NCI-H128 (cell line): ENCODE results near the gene NELL2.

Source experiments
- DNase-seq: peaks from one replicate; lab custom pipeline; 2025; ENCODE audit not compliant: unreplicated experiment; lab: John Stamatoyannopoulos, UW

Gene NELL2

DNA sequence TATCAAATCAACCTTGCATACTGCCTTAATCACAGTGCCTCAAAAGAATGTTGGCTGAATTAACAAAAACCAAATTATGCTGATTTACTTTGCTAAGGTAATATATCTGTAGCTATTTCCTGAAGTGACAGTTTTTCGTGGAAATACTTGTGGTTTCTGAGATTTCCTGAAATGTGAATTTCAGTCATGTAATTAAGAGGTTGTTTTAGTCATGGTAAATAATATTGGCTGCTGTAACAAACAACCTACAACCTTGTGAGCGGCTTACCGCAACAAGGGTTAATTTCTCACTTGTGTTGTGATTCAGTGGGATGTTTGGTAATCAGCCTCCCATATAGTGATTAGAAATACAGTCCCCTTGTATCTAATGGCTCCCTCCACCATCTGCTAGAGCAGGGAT is 387.9 kb downstream of the NELL2 start:
- no peak for DNase-seq

GRCh38 chr12:44484862-44485261 is 391.3 kb downstream of the NELL2 start:
- DNase-seq, result no peak

- DNase-seq, result no peak
Measured at GRCh38 chr12:44477331-44477980, 398.7 kb downstream of the NELL2 start.

DNA sequence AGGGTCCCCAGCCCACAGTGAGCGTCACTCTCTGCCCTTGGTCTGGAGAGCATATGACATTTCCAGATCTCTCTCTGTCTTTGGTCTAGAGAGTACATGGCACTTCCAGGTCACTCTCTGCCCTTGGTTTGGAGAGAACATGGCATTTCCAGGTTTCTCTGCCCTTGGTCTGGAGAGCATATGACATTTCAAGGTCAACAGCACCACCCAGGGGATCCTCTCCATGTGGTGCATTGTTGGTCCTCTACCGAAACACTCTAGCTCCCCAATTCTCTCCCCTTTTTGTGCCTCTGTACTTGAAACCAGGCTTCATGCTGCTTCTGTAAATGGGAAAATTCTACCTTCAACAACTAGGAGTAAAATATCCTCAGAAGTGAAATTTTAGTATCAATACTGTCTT is 399.4 kb downstream of the NELL2 start:
- no peak for DNase-seq

DNA sequence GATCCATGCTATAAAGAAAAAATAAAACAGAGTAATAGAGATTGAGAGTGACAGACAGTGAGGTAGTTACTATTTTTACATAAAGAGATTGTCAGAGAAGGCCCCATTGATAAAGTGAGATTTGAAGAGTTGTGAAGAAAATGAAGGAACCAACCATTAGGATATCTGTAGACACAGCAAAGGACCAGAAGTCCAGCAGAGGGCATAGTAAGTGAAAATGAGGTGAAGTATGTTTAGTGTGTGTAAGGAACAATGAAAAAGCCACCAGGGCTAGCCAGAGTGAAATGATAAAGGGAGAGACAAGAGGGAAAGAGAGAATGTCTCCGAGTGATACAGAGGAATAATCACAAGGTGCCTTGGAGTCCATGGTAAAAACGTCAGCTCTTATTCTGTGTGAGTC is 411.0 kb downstream of the NELL2 start:
- no peak for DNase-seq

- DNase-seq, result no peak
Measured at GRCh38 chr12:44464180-44464579, 411.9 kb downstream of the NELL2 start.

DNA sequence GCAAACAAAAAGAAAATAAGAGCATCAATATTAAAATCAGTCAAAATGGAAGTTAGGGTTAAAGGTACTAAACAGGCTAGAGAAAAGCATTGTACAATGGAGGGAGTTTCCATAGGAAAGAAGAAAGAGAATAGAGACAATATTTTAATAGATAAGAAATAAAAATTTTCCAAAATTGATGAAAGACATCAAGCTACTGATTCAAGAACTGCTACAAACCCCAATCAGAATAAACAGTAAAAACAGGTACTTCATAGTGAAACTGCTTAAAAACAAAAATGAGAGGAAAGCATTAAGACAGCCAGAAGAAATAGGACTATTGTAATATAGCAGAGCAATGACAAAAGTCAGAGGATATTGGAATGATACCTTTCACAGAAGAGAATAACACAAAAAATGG is 413.4 kb downstream of the NELL2 start:
- DNase-seq, result no peak

- DNase-seq, result no peak
Measured at GRCh38 chr12:44460261-44460660, 415.9 kb downstream of the NELL2 start.

DNA sequence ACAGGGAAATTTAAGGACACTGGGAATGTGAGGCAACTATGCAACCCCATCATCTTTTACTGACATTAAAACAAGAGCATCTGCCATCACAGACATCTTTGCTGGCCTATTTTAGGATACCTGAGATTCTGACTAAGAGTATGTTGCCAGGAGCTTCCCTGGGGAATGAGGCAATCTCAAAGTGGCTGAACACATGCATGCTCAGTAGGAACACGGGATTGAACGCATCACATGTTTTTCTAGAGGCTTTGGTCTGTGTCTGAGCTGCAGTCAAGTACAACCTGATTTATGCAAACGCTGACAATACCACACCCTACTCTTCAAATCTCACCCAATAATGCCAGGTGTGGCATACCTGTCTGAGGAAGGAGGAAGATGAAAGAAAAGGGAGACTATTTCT is 416.5 kb downstream of the NELL2 start:
- DNase-seq, result no peak
